Activated naive CD4-positive, alpha-beta T cell (primary cell): ENCODE measurements around the gene HID1.
"Not testable (repeated sequence)": the region's sequence is repeated elsewhere in the genome, so short reads cannot be mapped to it uniquely, and the experiment has no call there.

Experiments used
- DNase-seq, 4 experiments: peaks; one replicate each; lab custom pipeline; 2025; lab: John Stamatoyannopoulos, UW

The HID1 gene

GRCh38 chr17:74922172-74922571 lies 50.4 kb downstream of the HID1 start:
- DNase-seq, result no peak

- no peak for DNase-seq
These were observed 50.8 kb downstream of the HID1 start for GRCh38 chr17:74921769-74922168.

- DNase-seq, result no peak
These were observed 51.4 kb downstream of the HID1 start for GRCh38 chr17:74921026-74921681.

- DNase-seq, result no peak
These were observed 51.9 kb downstream of the HID1 start for GRCh38 chr17:74920642-74921025.

- no peak for DNase-seq
These were observed 52.3 kb downstream of the HID1 start for GRCh38 chr17:74920306-74920620.

GRCh38 chr17:74919440-74920305 lies 52.9 kb downstream of the HID1 start:
- DNase-seq, result no peak

- DNase-seq, result no peak
These were observed 53.7 kb downstream of the HID1 start for GRCh38 chr17:74918906-74919305.

- DNase-seq, result no peak
These were observed 55.1 kb downstream of the HID1 start for GRCh38 chr17:74917430-74917829.

GRCh38 chr17:74916851-74917199 lies 55.7 kb downstream of the HID1 start:
- no peak for DNase-seq

- no peak for DNase-seq
These were observed 56.3 kb downstream of the HID1 start for GRCh38 chr17:74916136-74916850.

- not testable (repeated sequence) for DNase-seq
These were observed 61.1 kb downstream of the HID1 start for GRCh38 chr17:74911423-74911822.

- DNase-seq, result not testable (repeated sequence)
These were observed 63.5 kb downstream of the HID1 start for GRCh38 chr17:74909097-74909496.

- no peak for DNase-seq
These were observed 65.5 kb downstream of the HID1 start for GRCh38 chr17:74907012-74907411.

GRCh38 chr17:74906214-74906793 lies 66.3 kb downstream of the HID1 start:
- not testable (repeated sequence) for DNase-seq

- DNase-seq, result no peak
These were observed 67.7 kb downstream of the HID1 start for GRCh38 chr17:74904687-74905409.

- no peak for DNase-seq
These were observed 68.9 kb downstream of the HID1 start for GRCh38 chr17:74903671-74904070.

- no peak for DNase-seq
These were observed 69.5 kb downstream of the HID1 start for GRCh38 chr17:74903034-74903433.

- DNase-seq, result no peak
These were observed 71.0 kb downstream of the HID1 start for GRCh38 chr17:74901353-74902135.
